GM12891 (cell line): ENCODE results near the gene SUOX.

Source experiments
- PAX5 ChIP-seq: IDR thresholded peaks from 2 replicates; pipeline ENCODE4 v1.6.1; 2011; ENCODE audit warnings: low read length, moderate library complexity, mild to moderate bottlenecking; ENCODE audit not compliant: insufficient read depth, severe bottlenecking
- POLR2A ChIP-seq: IDR thresholded peaks from 2 replicates; pipeline ENCODE4 v1.6.1; 2011; ENCODE audit warnings: low read depth, low read length, control low read depth
- POLR2AphosphoS5 ChIP-seq: IDR thresholded peaks from 2 replicates; pipeline ENCODE4 v1.6.1; 2011; ENCODE audit warnings: low read depth, low read length, control low read depth
- POU2F2 ChIP-seq: IDR thresholded peaks from 2 replicates; pipeline ENCODE4 v1.6.1; 2011; ENCODE audit warnings: low read depth, mild to moderate bottlenecking, control low read depth, low read length, moderate library complexity
- SPI1 ChIP-seq: IDR thresholded peaks from 2 replicates; pipeline ENCODE4 v1.6.1; 2011; ENCODE audit warnings: low read depth, low read length, control low read depth
- TAF1 ChIP-seq: IDR thresholded peaks from 2 replicates; pipeline ENCODE4 v1.6.1; 2011; ENCODE audit warnings: low read depth, low read length, control low read depth

DNA sequence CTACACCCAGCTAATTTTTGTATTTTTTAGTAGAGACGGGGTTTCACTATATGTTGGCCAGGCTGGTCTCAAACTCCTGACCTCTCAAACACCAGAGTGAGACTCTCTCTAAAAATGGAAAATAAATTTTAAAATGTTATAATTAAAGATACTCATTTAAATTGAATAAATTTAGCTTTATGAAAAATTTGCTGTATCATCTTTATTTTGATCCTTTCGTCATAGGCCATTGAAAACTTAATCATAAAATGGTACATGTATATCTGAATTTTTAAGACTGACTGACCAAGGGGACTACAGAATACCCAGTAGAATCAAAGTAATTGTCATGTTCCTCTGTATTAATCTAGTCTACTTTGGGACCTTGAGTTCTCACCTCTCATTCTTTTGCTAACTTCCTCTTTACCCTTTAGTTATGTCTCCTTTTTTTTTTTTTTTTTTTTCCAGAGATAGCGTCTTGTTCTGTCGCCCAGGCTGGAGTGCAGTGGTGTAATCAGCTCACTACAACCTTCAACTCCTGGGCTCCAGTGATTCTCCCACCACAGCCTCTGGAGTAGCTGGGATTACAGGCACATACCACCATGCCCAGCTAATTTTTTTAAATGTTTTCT is 13.7 kb upstream of the SUOX start:
- TF ChIP-seq POLR2A (no peak), POLR2AphosphoS5 (no peak), SPI1 (no peak), TAF1 (no peak), PAX5 (no peak), POU2F2 (no peak)
